ENCODE data around the gene CEP83.
"Not testable (repeated sequence)": the region's sequence is repeated elsewhere in the genome, so short reads cannot be mapped to it uniquely, and the experiment has no call there.

The CEP83 gene

GRCh38 chr12:94435511-94435927 is 24.1 kb downstream of the CEP83 start:
- in situ Hi-C loops (cut with MboI; ENCODE audit: low sequenced_read_pairs) = no loop called here

- in situ Hi-C loops (cut with MboI; ENCODE audit: low sequenced_read_pairs) = no loop called here
These were observed 25.5 kb downstream of the CEP83 start for GRCh38 chr12:94434171-94434570.

- in situ Hi-C loops (cut with MboI; ENCODE audit: low sequenced_read_pairs) = no loop called here
These were observed 25.9 kb downstream of the CEP83 start for GRCh38 chr12:94433744-94434143.

- in situ Hi-C loops (cut with MboI; ENCODE audit: low sequenced_read_pairs) = no loop called here
These were observed 29.4 kb downstream of the CEP83 start for GRCh38 chr12:94430304-94430703.

GRCh38 chr12:94429633-94430032 is 30.0 kb downstream of the CEP83 start:
- in situ Hi-C loops (cut with MboI; ENCODE audit: low sequenced_read_pairs) = no loop called here

- in situ Hi-C loops (cut with MboI; ENCODE audit: low sequenced_read_pairs) = no loop called here
These were observed 30.5 kb downstream of the CEP83 start for GRCh38 chr12:94429191-94429590.

GRCh38 chr12:94427501-94428381 is 31.9 kb downstream of the CEP83 start:
- in situ Hi-C loops (cut with MboI; ENCODE audit: low sequenced_read_pairs) = no loop called here

GRCh38 chr12:94426049-94426448 is 33.6 kb downstream of the CEP83 start:
- in situ Hi-C loops (cut with MboI; ENCODE audit: low sequenced_read_pairs) = no loop called here

GRCh38 chr12:94424830-94425229 is 34.8 kb downstream of the CEP83 start:
- in situ Hi-C loops (cut with MboI; ENCODE audit: low sequenced_read_pairs) = not testable (repeated sequence)

GRCh38 chr12:94421868-94422740 is 37.6 kb downstream of the CEP83 start:
- in situ Hi-C loops (cut with MboI; ENCODE audit: low sequenced_read_pairs) = no loop called here

GRCh38 chr12:94418517-94418916 is 41.1 kb downstream of the CEP83 start:
- in situ Hi-C loops (cut with MboI; ENCODE audit: low sequenced_read_pairs) = no loop called here

GRCh38 chr12:94416613-94417012 is 43.1 kb downstream of the CEP83 start:
- in situ Hi-C loops (cut with MboI; ENCODE audit: low sequenced_read_pairs) = no loop called here

- in situ Hi-C loops (cut with MboI; ENCODE audit: low sequenced_read_pairs) = no loop called here
These were observed 44.6 kb downstream of the CEP83 start for GRCh38 chr12:94415066-94415465.

GRCh38 chr12:94405413-94406116 is 54.1 kb downstream of the CEP83 start:
- in situ Hi-C loops (cut with MboI; ENCODE audit: low sequenced_read_pairs) = no loop called here

GRCh38 chr12:94404854-94405253 is 54.8 kb downstream of the CEP83 start:
- in situ Hi-C loops (cut with MboI; ENCODE audit: low sequenced_read_pairs) = no loop called here

GRCh38 chr12:94401326-94401725 is 58.3 kb downstream of the CEP83 start:
- in situ Hi-C loops (cut with MboI; ENCODE audit: low sequenced_read_pairs) = no loop called here

GRCh38 chr12:94398685-94399084 is 61.0 kb downstream of the CEP83 start:
- in situ Hi-C loops (cut with MboI; ENCODE audit: low sequenced_read_pairs) = not testable (repeated sequence)

- in situ Hi-C loops (cut with MboI; ENCODE audit: low sequenced_read_pairs) = no loop called here
These were observed 62.3 kb downstream of the CEP83 start for GRCh38 chr12:94397401-94397800.

- in situ Hi-C loops (cut with MboI; ENCODE audit: low sequenced_read_pairs) = not testable (repeated sequence)
These were observed 63.7 kb downstream of the CEP83 start for GRCh38 chr12:94396014-94396413.

- in situ Hi-C loops (cut with MboI; ENCODE audit: low sequenced_read_pairs) = no loop called here
These were observed 69.6 kb downstream of the CEP83 start for GRCh38 chr12:94390130-94390485.

GRCh38 chr12:94389482-94390129 is 70.1 kb downstream of the CEP83 start:
- in situ Hi-C loops (cut with MboI; ENCODE audit: low sequenced_read_pairs) = not testable (repeated sequence)
